ENCODE results near the gene SLC25A43.
"Not testable (repeated sequence)": the region's sequence is repeated elsewhere in the genome, so short reads cannot be mapped to it uniquely, and the experiment has no call there.

SLC25A43 gene

DNA sequence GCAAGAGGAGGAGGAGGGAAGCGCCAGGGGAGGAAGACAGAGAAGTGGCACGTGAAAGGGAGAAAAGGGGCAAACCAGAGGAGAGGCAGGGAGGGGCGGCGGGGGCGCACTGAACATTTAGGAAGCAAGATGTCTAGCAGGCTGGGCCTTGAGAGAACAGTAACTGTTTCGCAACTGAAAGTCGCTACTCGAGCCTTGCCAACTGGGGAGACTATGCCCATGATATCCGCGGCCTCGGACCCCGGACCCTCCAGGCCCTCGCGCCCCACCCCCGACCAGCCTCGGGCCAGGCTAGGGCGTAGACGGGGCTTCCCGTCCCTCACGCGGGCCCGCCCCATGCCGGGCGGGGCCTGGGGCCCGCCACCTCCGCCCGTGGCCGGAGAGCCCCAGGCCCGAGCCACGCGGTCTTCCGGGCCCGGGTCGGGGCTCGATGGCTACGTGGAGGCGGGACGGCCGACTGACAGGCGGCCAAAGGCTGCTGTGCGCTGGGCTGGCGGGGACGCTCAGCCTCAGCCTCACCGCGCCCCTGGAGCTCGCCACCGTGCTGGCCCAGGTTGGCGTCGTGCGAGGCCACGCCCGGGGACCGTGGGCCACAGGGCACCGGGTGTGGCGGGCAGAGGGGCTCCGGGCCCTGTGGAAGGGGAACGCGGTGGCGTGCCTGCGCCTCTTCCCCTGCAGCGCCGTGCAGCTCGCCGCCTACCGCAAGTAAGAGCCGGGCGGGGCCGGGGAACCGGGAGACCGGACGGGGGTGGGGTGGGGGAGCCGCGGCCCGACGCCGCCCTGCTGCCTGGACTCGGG is at the start of gene SLC25A43:
SLC25A43 (plus strand) TSS at position 363 of the 798 bp plus-strand sequence; CDS start at position 431, 68 bp downstream.
- peak; percentile 21 for DNase-seq

DNA sequence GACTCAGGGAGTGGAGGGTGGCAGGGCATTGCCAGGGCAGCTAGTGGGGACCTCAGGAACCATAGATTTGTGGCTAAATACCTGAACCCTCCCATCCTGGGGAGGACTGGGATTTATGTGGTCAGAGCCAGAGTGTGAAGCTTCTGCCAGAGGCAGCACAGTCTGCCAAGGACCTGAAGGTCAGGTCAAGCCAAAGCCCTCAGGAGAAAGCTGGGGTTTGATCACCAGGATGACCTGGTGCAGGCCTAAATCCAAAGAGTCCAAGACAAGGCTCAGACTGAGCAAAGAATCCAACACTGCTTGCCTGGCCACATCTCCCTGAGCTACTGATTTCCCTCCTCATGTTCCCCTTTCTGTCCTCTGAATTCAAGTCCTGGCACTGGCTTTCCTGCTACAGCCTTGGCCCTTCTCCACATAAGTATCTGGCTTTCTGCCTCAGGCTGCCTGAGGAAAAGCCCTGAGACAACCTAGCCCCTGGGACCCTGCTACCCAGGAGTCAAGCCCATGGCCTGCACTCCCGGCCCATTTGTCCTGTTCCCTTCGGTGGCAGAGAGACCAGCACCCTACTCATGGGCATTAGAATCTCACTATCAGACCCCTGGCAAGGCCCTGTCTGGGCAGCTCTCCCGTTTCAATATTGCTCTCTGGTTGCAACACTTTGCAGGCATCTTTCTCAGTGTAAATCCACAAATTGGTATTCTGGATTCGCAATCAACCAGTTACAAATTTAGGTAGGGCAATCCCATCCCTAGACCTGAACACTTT is 39.3 kb upstream of the SLC25A43 start:
- no peak for DNase-seq

DNA sequence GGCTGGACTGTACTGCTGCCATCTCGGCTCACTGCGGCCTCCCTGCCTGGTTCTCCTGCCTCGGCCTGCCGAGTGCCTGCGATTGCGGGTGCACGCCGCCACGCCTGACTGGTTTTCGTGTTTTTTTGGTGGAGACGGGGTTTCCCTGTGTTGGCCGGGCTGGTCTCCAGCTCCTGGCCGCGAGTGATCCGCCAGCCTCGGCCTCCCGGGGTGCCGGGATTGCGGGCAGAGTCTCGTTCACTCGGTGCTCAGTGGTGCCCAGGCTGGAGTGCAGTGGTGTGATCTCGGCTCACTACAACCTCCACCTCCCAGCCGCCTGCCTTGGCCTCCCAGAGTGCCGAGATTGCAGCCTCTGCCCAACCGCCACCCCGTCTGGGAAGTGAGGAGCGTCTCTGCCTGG is 37.7 kb upstream of the SLC25A43 start:
- DNase-seq, result not testable (repeated sequence)

DNA sequence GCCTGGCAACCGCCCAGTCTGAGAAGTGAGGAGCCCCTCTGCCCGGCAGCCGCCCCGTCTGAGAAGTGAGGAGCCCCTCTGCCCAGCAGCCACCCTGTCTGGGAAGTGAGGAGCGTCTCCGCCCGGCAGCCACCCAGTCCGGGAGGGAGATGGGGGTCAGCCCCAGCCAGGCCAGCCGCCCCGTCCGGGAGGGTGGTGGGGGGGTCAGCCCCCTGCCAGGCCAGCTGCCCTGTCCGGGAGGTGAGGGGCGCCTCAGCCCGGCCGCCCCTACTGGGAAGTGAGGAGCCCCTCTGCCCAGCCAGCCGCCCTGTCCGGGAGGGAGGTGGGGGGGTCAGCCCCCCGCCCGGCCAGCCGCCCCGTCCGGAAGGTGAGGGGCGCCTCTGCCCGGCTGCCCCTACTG is 37.1 kb upstream of the SLC25A43 start:
- not testable (repeated sequence) for DNase-seq

DNA sequence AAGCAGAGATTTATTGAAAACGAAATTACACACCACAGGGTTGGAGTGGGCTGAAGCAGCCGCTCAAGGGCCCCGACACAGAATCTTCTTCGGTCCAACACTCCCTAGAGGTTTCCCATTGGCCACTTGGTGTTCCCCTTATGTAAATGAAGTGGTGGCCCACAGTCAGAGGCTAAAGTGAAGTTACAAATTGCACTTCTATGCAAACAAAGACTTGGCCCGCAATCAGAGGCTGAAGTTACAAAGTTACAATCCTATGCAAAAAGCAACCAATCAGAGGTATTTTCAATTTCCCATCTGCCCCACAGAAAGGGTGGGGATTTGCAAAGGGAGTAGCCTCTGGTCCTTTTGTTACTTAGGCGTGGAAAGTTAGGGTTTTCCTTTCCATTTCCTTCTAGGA is 35.7 kb upstream of the SLC25A43 start:
- no peak for DNase-seq

DNA sequence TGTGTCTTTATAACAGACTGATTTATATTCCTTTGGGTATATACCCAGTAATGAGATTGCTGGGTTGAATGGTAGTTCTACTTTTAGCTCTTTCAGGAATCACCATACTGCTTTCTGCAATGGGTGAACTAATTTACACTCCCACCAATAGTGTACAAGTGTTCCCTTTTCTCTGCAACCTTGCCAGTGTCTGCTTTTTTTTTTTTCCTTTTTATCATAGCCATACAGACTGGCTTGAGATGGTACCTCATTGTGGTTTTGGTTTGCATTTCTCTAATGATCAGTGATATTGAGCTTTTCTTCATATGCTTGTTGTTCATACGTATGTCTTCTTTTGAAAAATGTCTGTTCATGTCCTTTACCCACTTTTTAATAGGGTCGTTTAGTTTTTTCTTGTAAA is 27.3 kb upstream of the SLC25A43 start:
- not testable (repeated sequence) for DNase-seq

DNA sequence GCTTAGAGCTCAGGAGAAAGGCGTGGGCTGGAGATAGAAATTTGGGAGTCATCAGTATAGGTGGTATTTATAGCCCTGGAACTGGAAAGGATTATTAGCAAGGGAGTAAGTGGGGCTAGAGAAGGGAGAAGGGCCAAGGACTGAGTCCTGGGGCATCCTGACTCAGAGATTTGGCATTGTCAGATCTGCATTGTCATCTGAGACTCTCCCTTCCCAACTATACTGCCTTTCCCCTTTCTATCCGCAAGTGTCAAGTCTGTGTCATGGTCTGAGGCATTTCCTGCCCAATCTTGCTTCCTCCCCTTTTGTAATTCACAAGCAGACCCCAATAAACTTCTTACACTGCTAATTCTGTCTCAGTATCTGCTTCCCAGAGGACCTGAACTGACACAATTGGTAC is 24.4 kb upstream of the SLC25A43 start:
- DNase-seq, result no peak

DNA sequence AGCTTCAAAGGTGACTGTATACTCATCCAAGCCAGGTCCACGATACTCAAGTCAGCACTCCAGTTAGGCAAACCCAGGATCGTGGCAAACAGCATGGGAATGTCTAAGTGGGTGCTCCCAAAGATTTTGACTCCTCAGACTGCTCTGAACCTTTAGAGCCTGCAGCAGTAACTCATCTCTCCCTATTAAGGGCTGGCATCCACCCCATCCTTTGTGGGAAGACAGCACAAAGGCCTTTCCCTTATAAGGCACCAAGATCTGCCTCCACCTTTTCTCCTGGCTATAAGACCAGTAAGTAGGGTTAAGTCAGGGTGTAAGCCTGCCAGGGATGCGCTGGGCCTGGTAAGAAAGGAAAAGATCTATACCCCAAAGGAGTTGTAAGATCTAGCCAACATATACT is 23.6 kb upstream of the SLC25A43 start:
- DNase-seq, result no peak

DNA sequence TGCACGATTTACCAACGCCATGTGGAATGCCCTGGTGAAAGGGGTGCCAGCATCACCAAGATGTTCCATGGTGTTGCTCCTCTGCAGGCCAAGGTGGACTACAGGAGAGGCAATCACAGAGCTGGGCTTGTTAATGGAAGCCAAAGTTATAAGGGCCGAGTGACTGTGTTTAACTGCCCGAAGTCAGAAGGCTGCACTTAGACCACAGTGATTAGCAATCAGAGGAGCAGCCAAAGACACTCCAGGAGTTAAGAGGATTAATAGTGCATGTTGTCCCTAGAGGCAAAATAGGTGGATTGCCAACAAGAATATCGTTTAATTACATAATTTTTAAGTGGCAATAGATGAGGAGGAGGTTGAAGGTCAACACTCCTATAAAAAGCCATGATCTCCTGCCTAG is 22.8 kb upstream of the SLC25A43 start:
- no peak for DNase-seq

DNA sequence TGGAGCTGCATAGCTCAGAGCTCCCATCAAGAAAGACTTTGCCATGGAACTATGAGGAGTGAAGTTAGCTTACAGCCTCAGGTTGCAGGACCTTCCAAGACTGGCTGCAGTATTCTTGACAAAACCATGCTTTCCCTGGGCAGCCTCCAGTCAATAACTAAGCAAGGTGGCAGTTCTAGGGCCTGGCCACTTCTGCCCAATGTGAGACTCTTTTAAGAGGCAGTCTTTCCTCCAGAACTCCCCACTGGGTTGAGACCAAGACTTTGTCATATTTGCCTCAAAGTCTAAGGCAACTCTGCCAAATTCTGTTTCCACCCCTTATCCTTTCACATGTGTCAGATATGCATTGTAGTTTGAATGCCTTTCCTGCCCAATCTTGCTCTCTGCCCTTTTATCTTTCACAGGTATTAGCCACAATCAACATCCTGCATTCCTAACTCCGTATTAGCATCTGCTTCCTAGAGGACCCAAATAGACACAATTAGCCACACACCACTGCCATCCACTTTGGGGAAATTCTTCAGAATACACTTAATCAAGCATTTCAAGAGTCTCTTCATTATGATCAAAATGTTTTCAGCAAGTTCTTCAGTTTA is 17.7 kb upstream of the SLC25A43 start:
- no peak for DNase-seq

DNA sequence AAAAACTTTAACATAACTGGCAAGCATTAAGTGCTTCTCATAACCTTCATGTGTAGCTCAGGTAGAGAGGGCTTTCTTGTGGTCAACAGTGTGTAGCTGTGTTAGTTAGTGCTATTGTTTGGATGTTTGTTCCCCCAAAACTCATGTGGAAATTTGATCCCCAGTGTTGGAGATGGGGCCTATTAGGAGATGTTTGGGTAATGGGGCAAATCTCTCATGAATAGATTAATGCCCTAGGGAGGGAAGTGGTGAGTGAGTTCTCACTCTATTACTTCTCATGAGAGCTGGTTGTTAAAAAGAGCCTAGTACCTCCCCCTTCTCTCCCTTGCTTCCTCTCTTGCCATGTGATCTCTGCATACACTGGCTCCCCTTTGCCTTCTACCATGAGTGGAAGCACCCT is 16.5 kb upstream of the SLC25A43 start:
- DNase-seq, result no peak

DNA sequence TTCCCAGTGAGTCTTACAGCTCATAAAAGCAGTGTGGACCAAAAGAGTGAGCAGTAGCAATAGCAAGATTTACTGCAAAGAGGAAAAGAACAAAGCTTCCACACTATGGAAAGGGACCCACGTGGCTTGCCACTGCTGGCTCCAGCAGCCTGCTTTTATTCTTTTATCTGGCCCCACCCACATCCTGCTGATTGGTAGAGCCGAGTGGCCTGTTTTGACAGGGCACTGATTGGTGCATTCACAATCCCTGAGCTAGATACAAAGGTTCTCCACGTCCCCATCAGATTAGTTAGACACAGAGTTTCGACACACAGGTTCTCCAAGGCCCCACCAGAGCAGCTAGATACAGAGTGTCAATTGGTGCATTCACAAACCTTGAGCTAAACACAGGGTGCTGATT is 12.5 kb upstream of the SLC25A43 start:
- not testable (repeated sequence) for DNase-seq

DNA sequence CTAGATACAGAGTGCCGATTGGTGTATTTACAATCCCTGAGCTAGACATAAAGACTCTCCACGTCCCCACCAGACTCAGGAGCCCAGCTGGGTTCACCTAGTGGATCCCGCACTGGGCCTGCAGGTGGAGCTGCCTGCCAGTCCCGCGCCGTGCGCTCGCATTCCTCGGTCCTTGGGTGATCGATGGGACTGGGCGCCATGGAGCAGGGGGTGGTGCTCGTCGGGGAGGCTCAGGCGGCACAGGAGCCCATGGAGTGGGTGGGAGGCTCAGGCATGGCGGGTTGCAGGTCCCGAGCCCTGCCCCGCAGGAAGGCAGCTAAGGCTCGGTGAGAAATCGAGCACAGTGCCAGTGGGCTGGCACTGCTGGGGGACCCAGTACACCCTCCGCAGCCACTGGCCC is 11.7 kb upstream of the SLC25A43 start:
- DNase-seq, result not testable (repeated sequence)

DNA sequence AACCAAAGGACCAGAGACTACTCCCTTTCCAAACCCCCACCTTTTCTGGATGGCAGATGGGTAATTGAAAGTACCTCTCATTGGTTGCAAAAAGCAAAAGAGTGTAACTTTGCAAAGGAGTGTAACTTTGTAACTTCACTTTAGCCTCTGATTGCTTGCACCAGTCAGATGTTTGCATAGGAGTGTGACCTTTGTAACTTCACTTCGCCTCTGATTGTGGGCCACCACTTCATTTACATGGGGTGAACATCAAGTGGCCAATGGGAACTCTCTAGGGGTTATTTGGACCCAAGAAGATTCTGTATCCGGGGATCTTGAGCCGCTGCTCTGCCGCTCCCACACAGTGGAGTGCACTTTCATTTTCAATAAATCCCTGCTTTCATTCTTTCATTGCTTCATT is 9.9 kb upstream of the SLC25A43 start:
- no peak for DNase-seq

DNA sequence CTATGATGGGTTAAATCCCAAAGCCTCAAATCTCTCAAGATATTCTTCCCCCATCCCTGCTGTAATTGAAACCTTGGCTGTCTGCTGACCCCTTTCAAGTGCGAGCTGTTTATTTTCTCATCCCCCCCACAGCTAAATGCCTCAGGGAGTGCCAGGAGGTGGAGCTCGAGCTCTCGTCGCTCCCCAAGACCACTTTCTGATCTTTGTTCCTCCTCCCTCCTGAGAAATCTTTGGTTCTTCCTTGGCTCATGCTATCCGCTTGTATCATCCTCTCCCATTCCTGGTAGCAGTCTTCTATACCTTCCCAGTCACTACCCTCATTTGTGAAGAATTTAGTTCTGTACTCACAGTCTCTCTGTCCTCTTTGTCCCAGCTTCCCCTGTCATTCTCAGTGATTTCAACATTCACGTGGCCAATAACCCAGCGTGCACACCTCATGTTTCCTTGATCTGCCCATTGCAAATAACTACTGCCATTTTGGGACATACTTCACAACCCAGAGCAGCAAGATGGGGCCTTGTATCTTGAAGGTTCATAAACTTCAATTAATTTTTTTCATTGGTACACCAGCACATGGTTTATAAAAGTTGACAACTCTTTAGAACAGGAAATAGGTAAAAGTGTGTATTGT is 9.2 kb upstream of the SLC25A43 start:
- DNase-seq, result no peak

DNA sequence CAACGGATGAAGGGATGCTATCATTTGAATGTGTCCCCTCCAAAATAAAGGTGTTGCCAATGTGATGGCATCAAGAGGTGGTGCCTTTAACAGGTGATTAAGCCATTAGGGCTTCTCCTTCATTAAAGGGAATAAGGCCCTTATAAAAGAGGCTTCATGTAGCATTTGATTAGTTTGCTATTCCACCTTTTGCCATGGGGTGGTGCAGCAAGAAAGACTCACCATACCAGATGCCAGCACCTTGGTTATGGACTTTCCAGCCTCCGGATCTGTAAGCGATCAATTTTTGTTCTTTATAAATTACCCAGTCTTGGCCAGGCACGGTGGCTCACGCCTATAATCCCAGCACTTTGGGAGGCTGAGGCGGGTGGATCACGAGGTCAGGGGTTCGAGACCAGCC is 7.9 kb upstream of the SLC25A43 start:
- DNase-seq, result no peak

DNA sequence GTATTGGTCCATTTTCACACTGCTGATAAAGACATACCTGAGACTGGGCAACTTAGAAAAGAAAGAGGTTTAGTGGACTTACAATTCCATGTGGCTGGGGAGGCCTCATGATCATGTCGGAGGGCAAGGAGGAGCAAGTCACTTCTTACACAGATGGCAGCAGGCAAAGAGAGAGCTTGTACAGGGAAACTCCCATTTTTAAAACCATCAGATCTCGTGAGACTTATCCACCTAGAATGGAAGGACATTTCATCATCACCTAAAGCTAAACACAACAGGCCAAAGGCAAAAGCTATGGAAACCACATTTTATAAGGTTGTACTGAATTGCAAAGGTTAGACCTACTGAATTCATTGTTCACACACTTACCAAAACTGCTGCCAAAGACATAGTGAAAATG is 6.0 kb upstream of the SLC25A43 start:
- no peak for DNase-seq

DNA sequence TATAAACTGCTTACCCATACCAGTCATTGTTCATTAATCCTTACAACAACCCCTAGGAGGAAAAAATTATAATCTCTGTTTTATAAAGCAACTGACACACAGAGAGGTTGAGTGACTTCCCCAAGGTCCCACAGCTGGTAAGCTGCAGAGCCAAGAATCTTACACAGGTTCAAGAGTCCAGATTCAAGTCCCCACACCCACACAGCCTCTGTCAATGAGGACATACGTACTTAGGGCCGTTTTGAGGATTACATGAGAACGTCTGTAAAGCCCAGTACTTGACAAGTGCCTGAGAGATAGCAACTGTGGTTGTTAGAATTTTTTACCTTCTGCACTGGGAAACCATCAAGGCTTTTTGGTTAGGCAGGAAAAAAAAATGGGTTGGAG is 556 bp upstream of the SLC25A43 start:
- DNase-seq, result no peak

DNA sequence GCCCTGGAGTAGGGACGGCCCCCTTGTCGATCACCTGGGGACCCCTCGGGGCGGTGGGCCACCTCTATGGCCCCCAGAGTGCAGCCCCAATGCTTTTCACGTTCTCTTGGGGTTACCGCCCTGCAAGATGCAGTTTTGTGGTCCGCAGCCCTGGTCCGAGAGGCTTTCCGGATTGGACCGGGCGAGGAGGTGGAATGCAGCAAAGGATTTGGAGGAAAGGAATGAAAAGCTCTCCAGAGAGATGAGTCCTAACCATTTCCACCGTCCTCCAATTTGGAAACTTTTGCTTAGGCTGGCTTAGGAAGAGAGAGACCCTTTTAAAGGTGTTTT is 601 bp downstream of the SLC25A43 start:
- no peak for DNase-seq

DNA sequence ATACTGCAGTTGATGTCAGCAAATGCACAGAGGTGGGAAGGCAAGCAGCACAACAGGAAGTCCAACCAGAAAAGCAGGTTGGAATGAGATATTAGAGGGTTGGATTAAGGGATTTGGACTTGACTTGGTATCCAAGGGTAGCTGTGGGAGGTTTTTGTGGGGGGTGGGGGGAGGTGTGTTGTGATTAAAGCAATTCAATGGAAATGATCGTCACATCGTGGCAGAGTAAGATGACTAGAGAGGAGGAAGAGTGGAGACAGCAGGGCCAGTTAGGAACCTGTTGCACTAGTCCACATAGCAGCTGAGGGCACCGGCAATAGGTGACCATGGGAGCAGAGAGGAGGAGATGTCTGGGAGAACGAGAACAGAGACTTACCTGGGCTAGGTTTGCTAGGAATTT is 2.4 kb downstream of the SLC25A43 start:
- DNase-seq, result no peak

DNA sequence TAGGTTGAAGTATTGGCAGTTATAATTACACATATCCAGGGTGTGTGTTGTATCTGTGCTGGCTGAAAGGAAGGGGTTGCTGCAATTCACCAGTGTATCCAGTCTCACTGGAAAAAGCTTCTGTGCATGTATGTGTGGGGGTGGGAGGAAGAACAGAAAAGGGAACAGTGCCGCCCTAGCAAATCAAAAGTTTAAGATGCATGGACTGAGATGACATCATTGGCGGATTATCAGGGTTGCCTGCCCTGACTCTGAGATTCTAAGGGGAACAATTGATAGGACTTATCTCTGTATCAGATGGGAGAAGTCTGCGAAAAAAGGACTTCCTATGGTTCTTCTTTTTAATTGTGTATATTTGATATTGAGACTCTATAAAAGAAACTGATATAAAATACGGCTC is 3.5 kb downstream of the SLC25A43 start:
- DNase-seq, result no peak

DNA sequence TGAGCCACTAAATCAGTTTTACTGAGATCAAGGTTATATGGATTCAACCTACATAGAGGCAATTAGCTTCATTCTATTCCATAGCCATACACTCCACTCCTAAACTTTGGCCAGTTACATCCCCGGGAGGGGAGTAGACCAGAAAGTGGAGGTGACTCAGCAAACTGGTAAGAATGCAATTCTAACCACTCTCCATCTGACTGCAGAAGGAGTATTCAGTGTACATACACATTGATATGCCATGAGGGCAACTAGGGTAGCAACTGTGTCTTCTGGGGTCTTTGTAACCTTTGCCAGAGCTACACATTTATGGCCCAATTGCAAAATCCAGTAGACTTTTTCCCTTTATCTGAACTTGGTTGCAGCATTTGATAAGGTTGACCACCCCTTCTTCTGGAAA is 7.6 kb downstream of the SLC25A43 start:
- DNase-seq, result no peak

DNA sequence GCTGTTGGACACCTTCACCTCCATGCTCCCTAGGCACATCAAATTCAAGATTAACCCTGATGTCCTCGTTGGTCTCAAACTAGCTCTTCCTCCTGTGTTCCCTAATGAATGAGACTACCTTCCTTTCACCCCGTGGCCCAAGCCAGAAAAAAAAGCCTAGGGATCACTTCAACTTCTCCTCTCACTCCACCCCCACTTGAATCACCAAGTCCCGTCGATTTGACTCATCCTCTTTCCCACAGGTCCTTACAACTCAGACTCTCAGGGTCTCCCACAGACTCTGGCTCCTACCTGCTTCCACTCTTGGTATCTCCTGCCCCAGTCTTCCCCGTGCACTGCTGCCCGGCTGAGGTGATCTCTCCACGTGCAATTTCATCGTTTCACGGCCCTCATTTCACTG is 8.5 kb downstream of the SLC25A43 start:
- DNase-seq, result no peak
